VCaP (cell line): ENCODE results near the gene HSPA4.

Experiments used
- H3K27ac ChIP-seq: fragments of 450-650 bp; 2 replicates; pipeline ENCODE4 v1.5.1; 2017
- CTCF ChIP-seq: fragments of 450-650 bp; conservative IDR thresholded peaks from 2 replicates; pipeline ENCODE4 v1.5.1; 2017; ENCODE audit warnings: mild to moderate bottlenecking, moderate library complexity

The HSPA4 gene

GRCh38 chr5:133120156-133120750 lies 68.4 kb downstream of the HSPA4 start:
- H3K27ac ChIP-seq: no peak overlapping the region
- TF ChIP-seq CTCF: no peak

GRCh38 chr5:133121080-133121479 lies 69.3 kb downstream of the HSPA4 start:
- TF ChIP-seq CTCF: no peak
- H3K27ac ChIP-seq: no peak overlapping the region

DNA sequence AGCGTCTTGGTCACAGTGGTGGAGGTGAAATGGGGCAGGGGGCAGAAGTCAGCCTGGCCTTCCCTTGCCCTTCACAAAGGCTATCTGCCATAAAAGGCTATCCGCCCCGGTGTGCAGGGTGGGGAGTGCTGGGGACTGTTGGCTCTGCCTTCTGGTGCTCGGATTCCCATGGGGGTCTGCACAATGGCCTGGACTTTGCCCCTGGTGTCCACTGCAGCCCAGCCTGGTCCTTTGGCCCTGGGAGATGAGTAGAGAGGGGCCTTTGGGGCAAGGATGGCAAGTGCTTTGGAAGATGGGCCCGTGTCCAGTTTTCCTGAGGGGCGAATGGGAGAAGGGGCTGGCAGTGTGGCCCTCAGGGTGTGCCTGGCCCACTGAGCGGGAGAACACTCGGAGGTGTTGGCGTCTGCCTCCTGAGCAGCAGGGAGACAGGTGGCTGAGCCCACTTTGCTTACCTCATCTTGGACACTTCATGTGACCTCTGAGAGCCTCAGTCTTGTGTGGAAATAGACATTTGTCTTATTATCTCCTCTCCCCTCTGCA lies 69.9 kb downstream of the HSPA4 start:
- TF ChIP-seq CTCF: no peak
- no peak overlapping the region for H3K27ac ChIP-seq

DNA sequence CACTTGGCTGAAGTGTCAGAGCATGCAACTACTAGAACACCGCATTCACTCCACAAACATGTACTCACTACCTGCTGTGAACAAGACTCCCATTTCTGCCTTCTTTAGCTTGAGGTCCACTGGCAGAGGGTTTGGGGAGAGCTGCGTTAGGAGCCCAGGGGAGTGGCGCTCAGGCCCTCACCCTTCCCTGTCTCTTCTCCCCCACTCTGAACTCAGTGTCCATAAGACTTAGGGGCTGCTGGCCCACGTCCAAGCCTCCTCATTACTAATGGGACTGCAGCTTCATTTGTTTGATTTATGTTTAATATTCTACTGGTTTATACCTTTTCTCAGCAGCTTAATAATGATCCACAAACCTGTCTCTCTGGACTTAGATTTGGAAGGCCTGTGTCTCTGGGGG lies 70.9 kb downstream of the HSPA4 start:
- H3K27ac ChIP-seq: no peak overlapping the region
- no peak for TF ChIP-seq CTCF

- no peak for TF ChIP-seq CTCF
- H3K27ac ChIP-seq: no peak overlapping the region
Measured at GRCh38 chr5:133123297-133123696, 71.5 kb downstream of the HSPA4 start.

- H3K27ac ChIP-seq: no peak overlapping the region
- TF ChIP-seq CTCF: no peak
Measured at GRCh38 chr5:133124891-133125290, 73.1 kb downstream of the HSPA4 start.

DNA sequence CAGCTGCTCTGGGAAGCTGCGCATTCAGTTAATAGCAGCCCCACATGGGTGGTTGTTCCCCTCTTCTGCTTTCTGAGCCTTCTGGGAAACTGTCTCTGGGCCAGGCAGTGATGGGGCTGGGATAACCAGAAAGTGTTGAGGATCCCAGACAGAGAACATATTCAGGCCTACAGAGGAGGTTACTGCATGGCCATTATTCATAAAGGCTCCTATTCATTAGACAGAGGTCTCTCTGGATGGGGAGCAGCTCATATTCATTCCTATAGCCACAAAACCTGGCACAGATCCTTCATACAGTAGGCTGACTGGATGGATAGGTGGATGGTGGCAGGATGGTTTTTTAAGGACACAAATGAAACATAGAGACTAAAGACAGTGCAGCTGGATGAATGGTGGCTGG lies 76.3 kb downstream of the HSPA4 start:
- TF ChIP-seq CTCF: no peak
- no peak overlapping the region for H3K27ac ChIP-seq
